ENCODE results near the gene WIF1.

DNA sequence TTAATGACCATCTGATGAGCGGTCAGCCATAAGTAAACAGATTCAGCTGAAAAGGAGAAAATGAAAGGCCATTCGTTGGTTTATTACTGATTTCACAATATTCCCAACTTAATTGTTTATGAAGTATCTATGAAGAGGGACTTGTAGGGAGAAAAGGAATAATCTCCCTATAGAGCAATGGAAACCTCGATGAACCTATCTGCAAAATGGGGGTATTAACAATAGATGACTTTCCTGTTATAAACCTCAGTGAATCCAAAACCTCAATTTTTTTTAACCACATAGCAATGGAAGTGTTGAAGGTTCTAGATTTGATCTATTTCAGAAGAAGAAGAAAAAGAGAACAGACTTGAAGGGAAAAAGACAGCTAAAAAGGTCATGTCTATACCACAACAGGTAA, 2.0 kb downstream of the WIF1 start:
- TF ChIP-seq, protein P1, sequence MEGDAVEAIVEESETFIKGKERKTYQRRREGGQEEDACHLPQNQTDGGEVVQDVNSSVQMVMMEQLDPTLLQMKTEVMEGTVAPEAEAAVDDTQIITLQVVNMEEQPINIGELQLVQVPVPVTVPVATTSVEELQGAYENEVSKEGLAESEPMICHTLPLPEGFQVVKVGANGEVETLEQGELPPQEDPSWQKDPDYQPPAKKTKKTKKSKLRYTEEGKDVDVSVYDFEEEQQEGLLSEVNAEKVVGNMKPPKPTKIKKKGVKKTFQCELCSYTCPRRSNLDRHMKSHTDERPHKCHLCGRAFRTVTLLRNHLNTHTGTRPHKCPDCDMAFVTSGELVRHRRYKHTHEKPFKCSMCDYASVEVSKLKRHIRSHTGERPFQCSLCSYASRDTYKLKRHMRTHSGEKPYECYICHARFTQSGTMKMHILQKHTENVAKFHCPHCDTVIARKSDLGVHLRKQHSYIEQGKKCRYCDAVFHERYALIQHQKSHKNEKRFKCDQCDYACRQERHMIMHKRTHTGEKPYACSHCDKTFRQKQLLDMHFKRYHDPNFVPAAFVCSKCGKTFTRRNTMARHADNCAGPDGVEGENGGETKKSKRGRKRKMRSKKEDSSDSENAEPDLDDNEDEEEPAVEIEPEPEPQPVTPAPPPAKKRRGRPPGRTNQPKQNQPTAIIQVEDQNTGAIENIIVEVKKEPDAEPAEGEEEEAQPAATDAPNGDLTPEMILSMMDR (IDR thresholded peaks at IDR 0.05; ENCODE audit: low read depth, low read length, poor library complexity, severe bottlenecking), result no peak
- TF ChIP-seq EZH2phosphoT487 (IDR thresholded peaks at IDR 0.05; ENCODE audit: borderline replicate concordance, low read length), result no peak

Data from DOHH2 (cell line).